GM21528 (cell line): ENCODE measurements around the gene MSANTD2.
"Not testable (repeated sequence)": the region's sequence is repeated elsewhere in the genome, so short reads cannot be mapped to it uniquely, and the experiment has no call there.

Experiments
- ATAC-seq: cut with Tn5 transposase; IDR thresholded peaks from one replicate; pipeline ENCODE4 v1.9.1; 2021; ENCODE audit warnings: mild to moderate bottlenecking, moderate library complexity; ENCODE audit not compliant: unreplicated experiment, low FRiP score

Gene MSANTD2

DNA sequence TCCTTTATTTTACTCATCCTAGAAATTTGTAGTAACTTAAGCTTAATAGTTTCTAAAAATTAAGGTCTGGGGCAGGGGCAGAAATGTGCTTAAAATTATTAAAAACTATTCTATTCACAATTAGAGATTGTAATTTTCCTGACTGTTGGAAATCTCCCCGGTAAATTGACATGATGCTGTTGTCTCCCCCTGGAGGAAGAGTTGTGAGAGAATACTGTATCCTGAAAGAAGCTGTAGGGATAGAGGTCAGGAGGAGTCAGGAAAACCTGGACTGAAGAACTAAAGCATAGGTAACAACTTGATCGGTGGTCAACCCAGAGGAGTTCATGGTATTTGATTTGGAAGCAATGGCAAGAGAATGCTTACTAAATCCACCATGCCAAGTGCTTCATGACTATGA is 21.9 kb downstream of the MSANTD2 start:
- ATAC-seq = no peak

DNA sequence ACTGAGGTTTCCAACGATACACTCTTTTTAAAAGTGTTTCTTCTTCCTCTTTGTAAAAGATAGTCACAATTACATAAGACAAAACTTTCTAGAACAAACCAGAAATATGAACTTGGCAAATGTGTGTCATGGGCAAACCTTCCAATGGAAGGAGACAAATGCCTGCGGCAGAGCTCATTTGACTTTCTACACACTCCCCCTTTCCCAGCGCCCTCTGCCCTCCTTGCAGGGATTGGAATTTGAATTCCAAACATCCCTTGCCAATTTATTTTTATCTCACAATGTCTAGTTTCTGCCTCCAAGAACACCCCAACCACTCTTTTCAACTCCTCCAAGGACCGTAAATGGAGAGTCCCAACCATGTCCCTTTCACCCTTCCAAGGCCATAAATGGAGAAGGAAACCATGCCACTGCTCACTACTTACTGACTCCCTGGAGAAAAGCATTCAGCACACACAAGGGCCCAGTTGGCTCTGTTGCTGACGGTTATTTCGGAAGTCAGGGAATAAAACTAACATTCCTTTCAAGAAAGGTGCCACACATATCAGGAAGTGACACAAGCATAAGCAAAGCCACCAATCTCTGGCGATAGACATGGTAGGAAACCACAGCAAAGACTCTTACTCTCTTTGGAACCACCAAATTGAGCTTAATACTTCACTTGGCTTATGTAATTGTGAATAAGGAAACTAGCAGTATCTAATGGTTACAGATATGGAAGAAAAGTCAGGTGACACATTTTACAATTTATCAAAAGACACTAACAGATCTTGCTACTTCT is 23.2 kb downstream of the MSANTD2 start:
- no peak for ATAC-seq

DNA sequence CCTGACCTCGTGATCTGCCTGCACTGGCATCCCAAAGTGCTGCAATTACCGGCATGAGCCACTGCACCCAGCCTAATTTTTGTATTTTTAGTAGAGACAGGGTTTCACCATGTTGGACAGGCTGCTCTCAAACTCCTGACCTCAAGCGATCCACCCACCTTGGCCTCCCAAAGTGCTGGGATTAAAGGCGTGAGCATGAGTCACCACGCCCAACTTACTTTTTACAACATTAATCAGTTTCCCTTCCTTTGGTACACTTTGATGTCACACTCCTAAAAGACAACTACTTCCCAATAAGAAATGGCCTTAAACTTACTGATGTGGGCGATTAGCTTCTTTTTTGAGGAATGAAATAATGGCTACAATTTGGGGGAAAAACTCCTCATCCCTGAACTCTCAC is 29.2 kb downstream of the MSANTD2 start:
- not testable (repeated sequence) for ATAC-seq

DNA sequence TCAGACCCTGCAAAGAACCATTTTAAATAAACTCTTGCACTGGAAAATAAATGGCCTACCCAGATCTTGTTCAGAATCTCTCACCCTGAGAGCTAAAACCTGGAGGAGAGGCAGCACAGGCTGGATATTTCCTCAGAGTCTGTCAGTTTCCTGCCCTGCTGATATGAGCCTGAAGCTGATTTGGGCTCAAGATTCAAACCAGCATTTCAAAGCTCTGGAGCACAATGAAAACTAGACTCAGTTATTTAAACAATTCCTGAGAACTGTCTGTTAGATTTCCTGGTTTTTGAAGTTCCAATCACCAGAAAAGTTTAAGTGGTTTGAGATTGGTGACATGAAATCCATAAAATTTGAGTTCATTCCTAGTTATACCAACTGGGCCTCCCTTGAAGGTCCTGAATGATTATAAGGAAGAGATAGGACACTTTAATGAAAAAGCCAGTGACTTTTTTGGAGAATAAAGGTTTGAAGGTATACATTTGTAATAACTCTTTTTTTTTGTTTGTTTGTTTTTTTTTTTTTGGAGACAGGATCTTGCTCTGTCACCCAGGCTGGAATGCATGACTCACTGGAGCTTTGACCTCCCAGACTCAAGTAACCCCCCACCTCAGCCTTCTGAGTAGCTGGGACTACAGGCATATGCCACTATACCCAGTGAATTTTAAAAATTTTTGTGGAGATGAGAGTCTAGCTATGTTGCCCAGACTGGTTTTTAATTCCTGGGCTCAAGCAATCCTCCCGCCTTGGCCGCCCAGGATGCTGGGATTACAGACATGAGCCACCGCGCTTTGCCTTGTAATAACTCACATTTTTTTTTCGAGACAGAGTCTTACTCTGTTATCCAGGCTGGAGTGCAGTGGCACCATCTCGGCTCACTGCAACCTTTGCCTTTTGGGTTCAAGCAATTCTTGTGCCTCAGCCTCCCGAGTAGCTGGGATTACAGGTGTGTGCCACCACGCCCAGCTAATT is 30.1 kb downstream of the MSANTD2 start:
- no peak for ATAC-seq

DNA sequence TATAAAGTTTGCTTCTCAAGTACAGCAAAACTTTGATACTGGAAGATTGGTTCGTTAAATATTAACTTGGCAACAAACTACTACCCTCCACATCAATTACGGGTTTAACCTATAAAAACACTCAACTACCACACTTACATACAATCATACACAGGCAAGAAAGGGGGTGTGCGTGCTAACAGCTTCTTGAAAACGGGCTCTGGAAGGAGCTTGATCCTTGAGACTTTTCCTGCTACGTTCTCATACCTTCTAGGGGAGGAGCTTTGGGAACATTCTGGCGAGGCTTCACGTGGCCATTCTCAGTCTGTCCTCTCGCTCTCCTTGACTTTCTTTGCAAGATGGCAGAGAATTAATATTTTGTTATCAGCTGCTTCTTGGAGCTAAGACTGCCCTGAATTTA is 31.3 kb downstream of the MSANTD2 start:
- no peak for ATAC-seq

DNA sequence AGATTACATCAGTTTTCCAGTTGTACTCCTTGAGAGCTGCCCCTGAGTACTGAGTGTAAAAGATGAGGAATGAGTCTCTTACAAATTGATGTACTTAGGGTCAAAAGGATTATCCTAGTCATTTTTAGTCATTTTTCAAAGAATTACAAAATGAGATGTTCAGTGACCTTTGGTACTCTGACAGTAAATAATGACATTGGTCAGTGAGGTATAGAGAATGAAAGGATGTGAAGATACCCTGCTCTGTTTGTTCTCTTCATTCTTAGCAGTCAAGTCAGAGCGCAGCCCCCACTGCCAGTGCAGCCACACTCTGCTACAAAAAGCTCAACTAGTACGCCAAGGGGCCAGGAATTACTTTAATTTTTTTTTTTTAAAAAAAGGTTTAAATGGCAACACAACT is 34.0 kb downstream of the MSANTD2 start:
- ATAC-seq = no peak

DNA sequence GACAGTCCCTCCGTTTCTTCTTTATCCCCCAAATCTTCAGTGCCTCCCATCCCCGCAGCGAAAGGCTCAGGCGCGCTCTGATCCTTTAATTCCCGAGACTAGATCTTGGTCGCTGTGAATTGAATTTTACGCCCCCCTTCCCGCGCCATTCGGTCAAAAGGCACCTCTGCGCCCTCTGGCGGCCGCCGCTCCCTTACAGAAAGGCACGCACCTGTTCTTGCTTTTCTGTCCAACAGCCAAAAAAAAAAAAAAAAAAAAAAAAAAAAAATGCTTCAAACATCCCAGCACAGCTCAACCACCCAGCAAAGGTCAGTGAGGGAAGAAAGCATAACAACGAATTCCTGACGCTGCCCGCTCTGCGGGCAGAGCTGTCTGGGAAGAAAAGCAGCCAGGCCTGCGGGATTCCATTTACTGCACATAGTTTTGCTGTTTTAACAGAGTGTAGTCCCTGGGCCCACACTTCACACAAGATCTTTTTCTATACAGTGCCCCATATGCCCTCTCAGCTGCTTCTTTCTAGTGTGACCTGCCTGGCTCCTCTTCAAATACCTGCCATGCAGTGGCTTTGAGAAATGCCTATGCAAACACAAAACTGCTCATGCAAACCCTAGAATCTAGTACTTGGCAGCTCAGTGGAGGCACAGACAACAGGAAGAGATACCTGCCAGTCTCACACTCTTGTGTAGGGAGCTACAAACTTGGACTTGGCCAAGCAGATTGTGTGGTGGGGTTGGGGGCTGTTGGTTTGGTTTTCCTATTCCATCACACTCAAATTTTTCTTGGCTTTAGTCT is 36.9 kb downstream of the MSANTD2 start:
- no peak for ATAC-seq

DNA sequence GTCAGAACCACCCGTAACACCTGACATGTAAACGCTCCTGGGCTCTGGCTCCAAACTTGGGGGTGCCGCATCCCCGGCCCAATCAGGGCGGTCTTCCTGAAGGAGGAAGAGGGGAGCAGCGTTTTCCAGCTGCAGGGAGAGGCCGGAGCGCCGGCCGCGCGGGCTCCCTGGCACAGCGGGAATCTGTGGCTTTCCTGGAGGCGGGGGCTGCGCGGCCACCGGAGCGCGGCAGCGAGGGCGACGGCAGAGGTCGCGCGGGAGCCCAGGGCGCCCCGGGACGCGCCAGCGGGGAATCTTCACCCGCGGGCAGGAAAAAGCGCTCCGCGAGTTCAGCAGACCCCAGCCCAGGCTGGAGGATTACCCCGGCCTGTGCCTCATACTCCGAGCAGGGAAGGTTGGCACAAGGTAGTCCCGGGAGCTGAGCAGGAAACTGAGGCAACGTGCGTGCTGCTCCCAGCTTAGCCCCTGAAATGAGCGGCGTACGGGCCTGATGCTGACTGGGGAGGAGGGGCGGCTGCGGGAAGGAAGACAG is 37.5 kb downstream of the MSANTD2 start:
- ATAC-seq = peak; percentile 19

DNA sequence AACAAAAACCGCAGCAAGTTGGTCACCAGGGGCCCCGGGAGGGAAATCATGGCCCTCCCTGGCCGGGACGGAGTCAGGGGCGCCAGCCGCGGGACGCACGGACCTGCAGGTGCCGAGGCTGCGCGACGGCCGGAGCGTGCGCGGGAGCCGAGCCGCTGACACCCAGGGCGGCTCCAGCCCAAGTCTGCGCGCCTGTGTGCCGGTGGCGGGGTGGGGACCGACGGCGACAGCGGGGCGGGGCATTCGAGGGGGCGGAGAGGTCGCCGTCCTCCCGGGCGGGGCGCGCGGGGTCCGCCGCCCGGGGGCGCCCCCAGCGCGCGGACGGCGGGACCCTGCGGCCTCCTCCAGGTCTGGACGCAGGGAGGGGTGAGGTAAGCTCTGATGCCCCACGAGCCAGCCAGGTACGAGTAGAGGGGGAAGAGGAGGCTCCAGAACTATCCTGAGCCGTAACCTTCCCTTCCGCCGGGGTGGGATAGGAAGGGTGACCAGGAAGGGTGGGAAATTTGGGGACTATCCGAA is 38.0 kb downstream of the MSANTD2 start, which contains the start of gene ESAM:
TSS of gene ESAM (minus strand) at position 186 of the 519 bp plus-strand sequence. CDS start at position 50, 136 bp downstream.
- ATAC-seq = peak; percentile 63

DNA sequence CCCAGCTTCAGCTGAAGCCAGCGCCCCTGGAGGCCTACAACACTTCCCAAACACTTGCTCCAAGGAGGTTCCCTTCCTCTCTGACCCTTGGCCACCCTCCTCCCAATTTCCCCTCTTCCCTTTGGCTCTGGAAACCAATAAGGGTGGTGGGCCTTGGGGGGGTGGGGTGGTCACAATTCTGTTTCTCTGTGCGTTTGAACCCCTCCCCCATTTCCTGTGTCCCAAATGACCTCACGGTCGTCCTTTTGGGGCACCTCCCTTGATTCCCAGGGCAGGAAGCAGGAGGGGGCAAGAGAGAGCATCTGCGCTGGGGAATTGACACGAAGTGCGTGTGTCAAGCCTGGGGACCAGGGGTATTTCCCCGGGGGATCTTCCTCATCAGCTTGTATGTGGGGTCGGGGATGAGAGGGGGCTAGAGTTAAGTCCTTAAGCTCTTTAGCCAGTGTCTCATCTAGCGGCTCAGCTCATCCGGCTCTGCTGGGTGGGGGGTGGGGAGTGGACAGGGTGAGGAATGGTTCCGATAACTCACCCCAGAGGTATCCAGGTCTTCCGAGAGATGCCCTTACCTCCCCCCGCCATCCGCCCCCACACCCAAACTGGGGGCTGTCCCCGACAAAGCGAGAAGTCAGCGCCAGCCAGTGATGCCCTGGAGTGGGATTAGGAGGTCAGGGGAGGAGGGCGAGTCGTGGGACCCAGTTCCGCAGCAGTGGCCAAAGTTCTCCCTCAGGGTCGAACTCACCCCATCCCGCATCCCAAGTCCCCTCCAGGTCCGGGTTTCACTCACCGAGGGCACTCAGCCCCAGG is 38.7 kb downstream of the MSANTD2 start:
- ATAC-seq = no peak

DNA sequence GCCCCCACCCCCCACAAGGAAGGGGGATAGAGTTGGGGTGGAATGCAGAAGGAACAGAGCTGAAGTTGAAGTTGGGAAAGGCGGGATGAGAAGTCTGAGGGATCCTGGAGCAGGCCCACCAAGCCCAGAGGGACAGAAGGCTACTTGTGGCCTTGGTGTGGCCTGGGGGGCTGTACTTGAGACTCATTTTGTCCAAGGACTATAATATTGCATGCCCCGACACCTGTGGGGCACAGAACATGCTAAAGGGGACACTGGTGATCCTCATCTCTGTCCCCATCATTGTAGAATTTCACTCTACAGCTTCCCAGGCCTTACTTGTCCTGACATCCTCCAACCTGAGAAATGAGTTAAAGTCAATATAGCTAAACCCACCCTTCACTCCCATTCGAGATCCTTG is 39.4 kb downstream of the MSANTD2 start:
- no peak for ATAC-seq

DNA sequence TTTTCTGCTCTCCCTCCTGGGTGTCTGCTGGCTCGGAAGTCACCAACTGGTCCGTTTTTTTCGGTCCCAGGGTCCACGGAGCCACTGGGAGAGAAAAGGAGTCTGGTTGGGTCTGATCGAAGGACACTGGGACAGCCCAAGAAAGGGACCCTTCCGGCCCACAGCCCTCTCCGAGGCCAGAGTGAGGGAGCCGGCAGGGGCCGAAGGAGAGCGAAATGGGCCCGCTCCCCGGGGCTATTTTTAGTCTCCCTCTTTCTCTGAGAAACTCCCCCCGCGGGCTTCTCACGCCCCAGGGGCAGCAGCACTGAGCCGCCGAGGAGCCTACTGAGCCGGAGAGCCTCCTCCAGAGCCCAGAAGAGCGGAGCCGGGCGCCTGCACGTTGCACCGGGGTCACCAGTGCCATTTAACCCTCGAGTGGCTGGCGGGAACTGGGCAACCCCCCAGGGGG is 40.0 kb downstream of the MSANTD2 start:
- peak; percentile 34 for ATAC-seq

DNA sequence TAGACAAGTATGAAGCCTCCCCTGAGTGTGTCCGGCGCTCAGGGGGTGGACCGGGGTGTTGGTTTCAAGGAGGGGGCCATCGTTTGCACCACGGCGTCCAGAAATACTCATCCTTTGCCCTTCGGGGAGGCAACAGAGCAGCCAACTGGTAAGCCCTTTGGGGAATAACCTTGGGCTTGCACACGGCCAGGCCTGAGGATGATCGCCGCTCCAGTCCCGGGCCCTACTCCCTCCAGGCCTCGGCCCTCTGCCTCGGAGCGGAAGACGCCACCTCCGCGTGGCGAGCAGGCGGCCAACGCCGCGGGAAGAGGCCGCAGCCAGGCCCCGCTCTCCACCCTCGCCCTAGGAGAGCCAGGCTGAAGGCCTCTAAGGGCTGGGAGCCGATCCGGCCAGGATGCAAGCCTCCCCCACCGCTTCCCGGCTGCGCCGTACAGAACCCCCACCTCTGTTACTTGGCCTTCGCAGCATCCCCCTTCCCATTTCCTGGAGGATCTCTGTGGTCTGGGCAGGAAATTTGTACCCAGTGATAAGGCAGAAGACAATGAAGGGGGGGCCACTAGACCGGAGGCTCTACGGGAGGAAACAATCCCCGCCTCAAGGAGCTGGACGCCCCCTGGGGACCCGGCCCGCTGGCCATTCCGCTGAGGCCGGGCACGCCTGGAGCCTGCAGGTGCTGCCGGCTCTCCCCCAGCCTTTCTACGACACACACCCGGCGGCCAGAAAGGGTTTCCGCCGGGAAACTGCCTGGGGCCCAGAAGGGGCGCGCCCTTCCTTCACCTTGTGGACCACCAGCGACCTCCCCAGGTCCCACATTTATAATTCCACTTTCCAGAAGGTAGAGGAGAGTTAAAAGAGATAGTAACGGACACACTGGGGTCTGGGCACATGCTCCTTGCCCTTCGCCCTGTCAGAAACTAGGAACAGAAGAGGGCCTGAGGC is 40.7 kb downstream of the MSANTD2 start:
- ATAC-seq = no peak

DNA sequence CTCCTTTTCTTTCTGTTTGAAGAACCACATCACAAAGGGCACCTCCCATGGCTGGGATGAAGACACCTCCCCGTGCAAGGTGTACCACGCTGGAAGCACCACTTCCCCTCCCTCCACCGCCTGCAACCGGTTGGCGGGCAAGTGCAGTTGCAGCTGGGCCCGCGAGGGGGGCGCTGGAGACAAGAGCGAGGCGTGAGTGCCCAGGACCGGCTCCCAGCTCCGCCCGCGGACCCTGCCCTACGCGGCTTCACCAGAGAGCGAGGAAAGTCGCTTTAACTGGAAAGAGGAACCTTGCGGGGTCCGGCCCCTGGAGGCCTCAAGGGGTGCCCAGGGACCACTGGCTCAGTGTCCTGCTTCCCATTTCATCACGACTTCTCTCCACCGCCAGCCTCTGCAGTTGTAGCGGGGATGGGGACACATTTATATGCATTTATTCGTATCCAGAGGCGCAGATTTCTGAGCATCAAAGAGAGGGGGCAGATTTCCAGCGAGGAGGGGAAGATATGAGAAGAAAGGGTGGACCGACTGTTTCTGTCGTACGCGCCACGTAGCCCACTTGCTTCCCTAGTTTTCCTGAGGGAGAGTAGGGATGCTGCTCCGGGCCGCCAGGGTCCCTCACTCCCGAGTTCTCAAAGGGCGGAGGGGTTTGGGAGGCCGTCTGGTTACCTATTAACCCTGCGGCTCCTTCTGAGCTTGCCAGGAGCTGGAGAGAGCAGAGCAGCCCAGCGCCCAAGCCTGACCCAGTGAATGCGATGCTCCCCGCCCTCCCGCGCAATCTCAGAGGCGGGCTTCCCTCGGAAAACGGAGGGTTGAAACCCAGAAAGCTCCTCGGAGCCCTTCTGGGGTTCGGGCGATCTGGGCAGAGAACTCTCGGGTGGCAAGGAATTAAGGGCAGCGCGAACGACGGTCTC is 41.6 kb downstream of the MSANTD2 start:
- ATAC-seq = peak; percentile 49

DNA sequence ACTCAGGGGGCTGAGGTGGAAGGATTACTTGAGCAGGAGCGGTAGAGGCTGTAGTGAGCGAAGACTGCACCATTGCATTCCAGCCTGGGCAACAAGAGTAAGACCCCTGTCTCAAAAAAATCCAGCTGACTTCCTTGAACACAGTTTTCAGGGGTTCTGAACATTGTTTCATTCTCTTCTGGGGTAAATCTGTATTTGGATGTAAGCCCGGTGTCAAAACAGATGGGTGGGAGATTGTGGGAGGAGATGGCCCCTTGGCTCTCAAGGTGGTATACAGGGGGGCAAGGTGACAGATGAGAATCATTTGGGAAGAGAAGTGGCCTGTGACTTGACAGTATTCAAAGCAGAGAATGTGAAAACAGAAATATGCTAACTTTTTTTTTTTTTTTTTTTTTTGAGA is 42.9 kb downstream of the MSANTD2 start:
- no peak for ATAC-seq

DNA sequence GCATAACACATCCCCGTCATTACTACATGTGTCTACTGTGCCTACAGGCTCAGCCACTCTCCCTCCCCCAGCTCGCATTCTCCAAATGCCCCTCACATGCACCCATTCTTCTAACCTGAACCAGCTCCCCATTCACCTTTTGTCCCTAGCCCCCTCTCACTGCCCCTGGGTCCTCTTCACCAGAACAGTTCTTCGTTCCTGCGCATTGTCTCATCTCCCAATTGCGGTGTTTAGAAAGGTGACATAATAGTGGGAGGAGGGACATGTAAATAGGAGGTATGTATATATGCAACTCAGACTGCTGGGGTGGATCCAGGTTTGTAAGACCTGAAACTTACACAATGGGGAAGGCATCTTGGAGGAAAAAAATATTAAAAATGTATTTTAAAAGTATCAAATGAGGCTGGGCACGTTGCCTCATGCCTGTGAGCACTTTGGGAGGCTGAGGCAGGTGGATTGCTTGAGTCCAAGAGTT is 43.4 kb downstream of the MSANTD2 start:
- no peak for ATAC-seq
